Neutrophil (primary cell): Measurements from ENCODE around the gene EEF2KMT.
"Not testable (repeated sequence)": the region's sequence is repeated elsewhere in the genome, so short reads cannot be mapped to it uniquely, and the experiment has no call there.

Source experiments
- H3K27ac ChIP-seq: fragments of 200-600 bp; sonication (generic); 2 replicates; pipeline ENCODE4 v1.5.1; 2016; ENCODE audit warnings: mild to moderate bottlenecking, moderate library complexity
- H3K27me3 ChIP-seq: fragments of 200-600 bp; sonication (generic); 2 replicates; pipeline ENCODE4 v1.6.0; 2016; ENCODE audit warnings: mild to moderate bottlenecking
- H3K36me3 ChIP-seq: fragments of 200-600 bp; sonication (generic); 2 replicates; pipeline ENCODE4 v1.5.1; 2017
- H3K4me1 ChIP-seq, 2 experiments: fragments of 200-600 bp in 1 of 2; sonication (generic) in 1 of 2; 1 replicate in 1 of 2; 2 replicates in 1 of 2; pipeline versions ENCODE4 v1.5.1 to v1.6.1; 2013 to 2016; ENCODE audit warnings: low read depth in 1 of 2, low read length in 1 of 2, mild to moderate bottlenecking in 1 of 2, moderate library complexity in 1 of 2; ENCODE audit not compliant: control insufficient read depth in 1 of 2, insufficient read depth in 1 of 2
- H3K4me3 ChIP-seq, 2 experiments: fragments of 200-600 bp in 1 of 2; sonication (generic) in 1 of 2; 1 replicate in 1 of 2; 2 replicates in 1 of 2; pipeline ENCODE4 v1.5.1; 2013 to 2016; ENCODE audit warnings: low read depth in 1 of 2, low read length in 1 of 2, mild to moderate bottlenecking in 1 of 2, moderate library complexity in 1 of 2
- H3K9me3 ChIP-seq: fragments of 200-600 bp; sonication (generic); 2 replicates; pipeline ENCODE4 v1.5.1; 2016
- CTCF ChIP-seq: fragments of 200-600 bp; sonication (generic); IDR thresholded peaks from 2 replicates; pipeline ENCODE4 v1.5.1; 2016; ENCODE audit warnings: antibody characterized with exemption

EEF2KMT gene

GRCh38 chr16:5108505-5109158 lies 11.0 kb upstream of the EEF2KMT start:
- Histone ChIP-seq H3K36me3 (no peaks in the 10 kb centered on the region), H3K9me3 (no peaks in the 10 kb centered on the region), H3K4me1 (peaks cover 0 to 4% of the 10 kb centered on the region in 2 experiments), H3K27ac (no peak overlapping the region), H3K27me3 (peaks cover 23% of the 10 kb centered on the region), H3K4me3 (no peak overlapping the region)
- TF ChIP-seq CTCF: no peak

GRCh38 chr16:5105039-5105438 lies 7.4 kb upstream of the EEF2KMT start:
- H3K27me3 ChIP-seq: peaks cover 39% of the 10 kb centered on the region
- H3K36me3 ChIP-seq, H3K4me3 ChIP-seq, H3K4me1 ChIP-seq, H3K9me3 ChIP-seq, H3K27ac ChIP-seq: not testable (repeated sequence)

- H3K4me3 ChIP-seq, H3K4me1 ChIP-seq, H3K36me3 ChIP-seq, H3K9me3 ChIP-seq, H3K27ac ChIP-seq: not testable (repeated sequence)
- peaks cover 55% of the 10 kb centered on the region for H3K27me3 ChIP-seq
These were observed 5.9 kb upstream of the EEF2KMT start for GRCh38 chr16:5103296-5104032.

GRCh38 chr16:5099174-5099573 lies 1.6 kb upstream of the EEF2KMT start:
- H3K9me3 ChIP-seq, H3K27ac ChIP-seq, H3K36me3 ChIP-seq: not testable (repeated sequence)
- peak overlapping the region in 1 of 2 experiments; percentile 77 for H3K4me3 ChIP-seq
- H3K4me1 ChIP-seq: peaks cover 11 to 12% of the 10 kb centered on the region in 2 experiments
- peaks cover 53% of the 10 kb centered on the region for H3K27me3 ChIP-seq

- Histone ChIP-seq H3K4me3 (peak overlapping the region; percentile 64 to 77), H3K27me3 (peaks cover 49% of the 10 kb centered on the region), H3K4me1 (peaks cover 11 to 12% of the 10 kb centered on the region in 2 experiments), H3K27ac (peak overlapping the region; percentile 86)
- H3K36me3 ChIP-seq, H3K9me3 ChIP-seq: not testable (repeated sequence)
These were observed 895 bp upstream of the EEF2KMT start for GRCh38 chr16:5098221-5099159.

- peaks cover 36% of the 10 kb centered on the region for H3K27me3 ChIP-seq
- peak overlapping the region; percentile 86 for H3K27ac ChIP-seq
- H3K4me1 ChIP-seq: peaks cover 11 to 12% of the 10 kb centered on the region in 2 experiments
- peak overlapping the region; percentile 64 to 77 for H3K4me3 ChIP-seq
- H3K9me3 ChIP-seq, H3K36me3 ChIP-seq: not testable (repeated sequence)
These were observed 530 bp downstream of the EEF2KMT start for GRCh38 chr16:5097061-5097469.

- H3K9me3 ChIP-seq, H3K36me3 ChIP-seq, H3K27ac ChIP-seq: not testable (repeated sequence)
- Histone ChIP-seq H3K4me1 (peaks cover 11 to 12% of the 10 kb centered on the region in 2 experiments), H3K4me3 (peak overlapping the region in 1 of 2 experiments; percentile 64), H3K27me3 (peaks cover 31% of the 10 kb centered on the region)
These were observed 1.0 kb downstream of the EEF2KMT start for GRCh38 chr16:5096437-5097060.

- H3K9me3 ChIP-seq, H3K27ac ChIP-seq, H3K36me3 ChIP-seq, H3K4me3 ChIP-seq: not testable (repeated sequence)
- peaks cover 11 to 12% of the 10 kb centered on the region in 2 experiments for H3K4me1 ChIP-seq
- peaks cover 19% of the 10 kb centered on the region for H3K27me3 ChIP-seq
These were observed 2.3 kb downstream of the EEF2KMT start for GRCh38 chr16:5095145-5095830.

GRCh38 chr16:5093746-5094145 lies 3.8 kb downstream of the EEF2KMT start:
- H3K9me3 ChIP-seq, H3K27ac ChIP-seq, H3K4me3 ChIP-seq, H3K36me3 ChIP-seq, H3K27me3 ChIP-seq, H3K4me1 ChIP-seq: not testable (repeated sequence)

- H3K4me1 ChIP-seq, H3K27ac ChIP-seq, H3K27me3 ChIP-seq, H3K9me3 ChIP-seq, H3K4me3 ChIP-seq, H3K36me3 ChIP-seq: not testable (repeated sequence)
These were observed 4.5 kb downstream of the EEF2KMT start for GRCh38 chr16:5093081-5093480.

- H3K4me3 ChIP-seq, H3K36me3 ChIP-seq, H3K27me3 ChIP-seq, H3K9me3 ChIP-seq, H3K27ac ChIP-seq, H3K4me1 ChIP-seq: not testable (repeated sequence)
These were observed 7.0 kb downstream of the EEF2KMT start for GRCh38 chr16:5090592-5090991.
